Activated CD4-positive, alpha-beta memory T cell treated with anti-CD3 and anti-CD28 coated beads, Interleukin-2, amount 10 ng/mL, durations not matched to agents 7 days and 5 days (primary cell): ENCODE data around the gene NLGN1. TPM values are rescaled to one million over a fixed set of nuclear protein-coding genes. Genes with fewer than 3 reads are reported as not detected.

ENCODE experiments used
- CTCF ChIA-PET: fragments of 350-600 bp; sonication (Branson Sonifier 250); formaldehyde crosslinking; loops from one replicate; lab custom pipeline; 2021; ENCODE audit warnings: antibody characterized with exemption, inconsistent platforms; lab: Charles Lee
- POLR2A ChIA-PET: fragments of 350-600 bp; sonication (Branson Sonifier 250); formaldehyde crosslinking; loops from one replicate; lab custom pipeline; 2021; ENCODE audit warnings: antibody characterized with exemption; lab: Charles Lee
- DNase-seq: peaks from one replicate; pipeline ENCODE4 v3.0.0-alpha.2; 2020
- H3K27ac Mint-ChIP-seq: one replicate; pipeline ENCODE4 v1.8.0; 2021; ENCODE audit warnings: mild to moderate bottlenecking, mixed read lengths
- H3K27me3 Mint-ChIP-seq: one replicate; pipeline ENCODE4 v1.8.0; 2021; ENCODE audit warnings: mixed read lengths
- H3K36me3 Mint-ChIP-seq: one replicate; pipeline ENCODE4 v1.8.0; 2021; ENCODE audit warnings: low read depth, mixed read lengths
- H3K4me1 Mint-ChIP-seq: one replicate; pipeline ENCODE4 v1.8.0; 2021; ENCODE audit warnings: mixed read lengths
- H3K4me3 Mint-ChIP-seq: one replicate; pipeline ENCODE4 v1.8.0; 2021; ENCODE audit warnings: mild to moderate bottlenecking, mixed read lengths
- H3K9me3 Mint-ChIP-seq: one replicate; pipeline ENCODE4 v1.8.0; 2021; ENCODE audit warnings: mixed read lengths
- total RNA-seq, 2 experiments: library from RNA; stranded (reverse); gene quantifications; one replicate each; pipeline ENCODE4 v1.2.3, GENCODE V29; 2021

The NLGN1 gene
- total RNA-seq, 2 experiments from 2014 or later: not detected

- Mint-ChIP-seq H3K4me1 (no peaks in the 10 kb centered on the region), H3K4me3 (no peak overlapping the region), H3K27ac (no peak overlapping the region), H3K9me3 (no peaks in the 10 kb centered on the region), H3K27me3 (no peaks in the 10 kb centered on the region), H3K36me3 (no peaks in the 10 kb centered on the region)
- ChIA-PET CTCF (no interaction called here), POLR2A (no interaction called here)
- no peak for DNase-seq
Measured at GRCh38 chr3:173641696-173642095, 244.2 kb downstream of the NLGN1 start.

GRCh38 chr3:173644086-173645082, 246.8 kb downstream of the NLGN1 start:
- H3K27ac Mint-ChIP-seq: no peak overlapping the region
- ChIA-PET POLR2A (no interaction called here), CTCF (no interaction called here)
- no peak for DNase-seq
- H3K9me3 Mint-ChIP-seq: no peaks in the 10 kb centered on the region
- H3K4me3 Mint-ChIP-seq: no peak overlapping the region
- no peaks in the 10 kb centered on the region for H3K36me3 Mint-ChIP-seq
- no peaks in the 10 kb centered on the region for H3K4me1 Mint-ChIP-seq
- no peaks in the 10 kb centered on the region for H3K27me3 Mint-ChIP-seq

GRCh38 chr3:173650596-173650995, 253.1 kb downstream of the NLGN1 start:
- Mint-ChIP-seq H3K27me3 (no peaks in the 10 kb centered on the region), H3K4me3 (no peak overlapping the region), H3K36me3 (no peaks in the 10 kb centered on the region), H3K27ac (no peak overlapping the region), H3K4me1 (no peaks in the 10 kb centered on the region), H3K9me3 (no peaks in the 10 kb centered on the region)
- ChIA-PET CTCF (no interaction called here), POLR2A (no interaction called here)
- no peak for DNase-seq

GRCh38 chr3:173652093-173652492, 254.5 kb downstream of the NLGN1 start:
- H3K27me3 Mint-ChIP-seq: no peaks in the 10 kb centered on the region
- H3K4me3 Mint-ChIP-seq: no peak overlapping the region
- H3K4me1 Mint-ChIP-seq: no peaks in the 10 kb centered on the region
- ChIA-PET CTCF (no interaction called here), POLR2A (no interaction called here)
- no peaks in the 10 kb centered on the region for H3K36me3 Mint-ChIP-seq
- no peak for DNase-seq
- H3K9me3 Mint-ChIP-seq: no peaks in the 10 kb centered on the region
- H3K27ac Mint-ChIP-seq: no peak overlapping the region

GRCh38 chr3:173653781-173654180, 256.2 kb downstream of the NLGN1 start:
- ChIA-PET POLR2A (no interaction called here), CTCF (no interaction called here)
- DNase-seq: no peak
- no peak overlapping the region for H3K4me3 Mint-ChIP-seq
- no peak overlapping the region for H3K27ac Mint-ChIP-seq
- no peaks in the 10 kb centered on the region for H3K36me3 Mint-ChIP-seq
- H3K4me1 Mint-ChIP-seq: no peaks in the 10 kb centered on the region
- H3K9me3 Mint-ChIP-seq: no peaks in the 10 kb centered on the region
- no peaks in the 10 kb centered on the region for H3K27me3 Mint-ChIP-seq

DNA sequence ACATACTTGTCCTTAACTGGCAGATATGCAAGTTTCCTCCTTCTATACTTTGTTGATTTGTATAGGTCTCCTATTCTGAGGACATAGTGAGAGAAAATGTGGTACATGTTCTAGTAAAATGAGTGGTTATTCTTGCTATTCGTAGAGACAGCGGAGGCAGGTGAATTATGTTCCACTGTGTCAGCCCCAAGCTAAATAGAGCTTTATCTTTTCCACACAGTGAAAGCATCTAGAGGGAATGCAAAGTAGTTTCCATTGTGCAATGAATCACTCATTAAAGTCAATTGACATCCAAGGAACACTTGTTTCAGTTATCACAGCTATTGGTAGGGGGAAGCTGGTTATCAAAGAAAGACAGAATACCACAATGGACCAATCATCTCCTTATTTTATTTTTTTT, 262.4 kb downstream of the NLGN1 start:
- no peak overlapping the region for H3K27ac Mint-ChIP-seq
- ChIA-PET CTCF (no interaction called here), POLR2A (no interaction called here)
- no peak overlapping the region for H3K4me3 Mint-ChIP-seq
- H3K9me3 Mint-ChIP-seq: no peaks in the 10 kb centered on the region
- no peak for DNase-seq
- H3K36me3 Mint-ChIP-seq: no peaks in the 10 kb centered on the region
- H3K4me1 Mint-ChIP-seq: no peaks in the 10 kb centered on the region
- no peaks in the 10 kb centered on the region for H3K27me3 Mint-ChIP-seq

GRCh38 chr3:173660645-173661299, 263.2 kb downstream of the NLGN1 start:
- ChIA-PET CTCF (no interaction called here), POLR2A (no interaction called here)
- Mint-ChIP-seq H3K9me3 (no peaks in the 10 kb centered on the region), H3K27ac (no peak overlapping the region), H3K4me1 (no peaks in the 10 kb centered on the region), H3K27me3 (no peaks in the 10 kb centered on the region), H3K36me3 (no peaks in the 10 kb centered on the region), H3K4me3 (no peak overlapping the region)
- no peak for DNase-seq

- CTCF ChIA-PET: no interaction called here
Measured at GRCh38 chr3:173663696-173664111, 266.2 kb downstream of the NLGN1 start.

GRCh38 chr3:173676094-173676493, 278.6 kb downstream of the NLGN1 start:
- Mint-ChIP-seq H3K27me3 (no peaks in the 10 kb centered on the region), H3K27ac (no peak overlapping the region), H3K4me3 (no peak overlapping the region), H3K36me3 (no peaks in the 10 kb centered on the region), H3K4me1 (no peaks in the 10 kb centered on the region), H3K9me3 (peaks cover 2% of the 10 kb centered on the region)
- CTCF ChIA-PET: no interaction called here
- DNase-seq: no peak
- POLR2A ChIA-PET: no interaction called here

More at GRCh38 chr3:173663696-173664111, 266.2 kb downstream of the NLGN1 start:
- Mint-ChIP-seq H3K4me1 (no peaks in the 10 kb centered on the region), H3K36me3 (no peaks in the 10 kb centered on the region), H3K27ac (no peak overlapping the region), H3K4me3 (no peak overlapping the region), H3K27me3 (no peaks in the 10 kb centered on the region), H3K9me3 (peaks cover 2% of the 10 kb centered on the region)
- no peak for DNase-seq
- POLR2A ChIA-PET: no interaction called here

DNA sequence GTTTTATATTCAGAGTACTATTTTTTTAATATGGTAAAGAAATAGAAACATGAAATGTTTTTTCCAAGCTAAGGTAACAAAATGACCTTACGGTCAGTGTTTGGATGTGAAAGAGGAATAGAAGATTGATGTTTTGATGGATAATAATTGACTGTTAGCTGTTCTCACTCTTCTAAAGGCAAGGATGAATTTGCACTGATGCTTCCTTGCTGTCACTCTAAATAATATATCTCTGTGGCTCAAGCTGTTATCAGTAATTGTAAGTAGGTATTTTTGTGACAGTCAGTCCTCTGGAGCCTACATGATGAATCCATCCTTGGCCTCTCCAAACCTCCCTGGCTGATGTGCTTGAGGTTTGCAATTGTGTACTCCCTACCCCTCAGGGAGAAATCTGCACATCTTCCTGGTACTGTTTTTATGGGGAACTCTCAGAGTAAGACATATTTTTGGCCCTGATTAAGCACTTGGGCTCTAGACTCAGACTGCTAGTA, 283.7 kb downstream of the NLGN1 start:
- H3K27me3 Mint-ChIP-seq: no peaks in the 10 kb centered on the region
- no peaks in the 10 kb centered on the region for H3K4me1 Mint-ChIP-seq
- no peaks in the 10 kb centered on the region for H3K36me3 Mint-ChIP-seq
- ChIA-PET POLR2A (no interaction called here), CTCF (interaction anchor here (0.6 kb wide), 1 partner anchor 22 kb away, joined by 4 read pairs; no protein-coding TSS in a partner anchor)
- no peak overlapping the region for H3K4me3 Mint-ChIP-seq
- DNase-seq: no peak
- no peak overlapping the region for H3K27ac Mint-ChIP-seq
- peaks cover 7% of the 10 kb centered on the region for H3K9me3 Mint-ChIP-seq

DNA sequence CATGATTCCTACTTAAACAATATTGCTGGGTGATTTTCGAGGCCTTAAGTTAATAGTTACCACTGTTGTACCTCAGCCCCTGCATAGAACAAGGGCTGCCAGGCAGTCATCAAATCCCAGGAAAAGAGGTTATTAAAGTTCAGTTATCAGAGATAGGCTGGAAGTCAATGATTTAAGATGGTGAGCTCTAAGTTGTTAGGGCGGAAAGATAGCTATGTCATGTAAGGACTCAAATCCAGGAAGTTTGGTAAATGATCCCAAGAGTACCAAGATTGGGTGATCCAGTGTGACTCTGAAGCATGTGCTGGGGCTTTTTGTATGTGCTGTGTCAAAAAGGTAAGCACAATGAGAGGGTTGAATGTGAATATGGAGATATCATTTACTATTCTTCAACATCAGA, 287.9 kb downstream of the NLGN1 start:
- Mint-ChIP-seq H3K4me1 (no peaks in the 10 kb centered on the region), H3K27ac (no peak overlapping the region), H3K9me3 (peaks cover 6% of the 10 kb centered on the region), H3K4me3 (no peak overlapping the region), H3K27me3 (no peaks in the 10 kb centered on the region), H3K36me3 (no peaks in the 10 kb centered on the region)
- CTCF ChIA-PET: no interaction called here
- DNase-seq: no peak
- POLR2A ChIA-PET: no interaction called here

GRCh38 chr3:173688216-173688842, 290.8 kb downstream of the NLGN1 start:
- ChIA-PET POLR2A (no interaction called here), CTCF (no interaction called here)
- H3K36me3 Mint-ChIP-seq: no peaks in the 10 kb centered on the region

DNA sequence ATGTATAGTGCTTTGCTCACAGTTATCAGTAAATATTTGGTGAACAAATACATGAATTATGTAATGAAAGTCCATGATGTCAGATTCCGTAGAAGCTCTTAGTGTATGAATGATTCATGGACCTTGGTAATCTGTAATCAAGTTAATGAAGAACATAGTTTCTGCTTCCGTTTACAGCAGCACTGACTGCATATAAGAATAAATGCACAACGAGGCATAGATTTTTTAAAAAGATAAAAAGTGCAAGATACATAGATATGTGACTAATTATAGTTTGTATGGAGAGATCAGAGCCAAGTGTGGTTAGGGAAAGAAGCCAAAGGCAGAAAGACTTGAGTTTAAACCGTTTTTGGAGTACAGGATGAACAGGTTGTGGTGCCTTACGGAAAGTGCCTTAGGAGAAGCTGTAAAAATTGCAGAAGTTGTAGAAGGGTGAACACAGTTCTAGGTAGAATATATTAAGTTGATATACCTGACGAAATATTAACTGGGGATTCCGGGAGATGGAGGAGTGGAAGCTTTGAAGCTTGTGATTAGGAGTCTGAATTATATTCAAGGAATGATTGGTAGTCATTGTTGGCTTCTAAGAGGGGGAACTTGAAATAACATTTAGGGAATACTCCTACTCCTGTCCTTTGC, 293.1 kb downstream of the NLGN1 start:
- H3K4me3 Mint-ChIP-seq: no peak overlapping the region
- H3K27me3 Mint-ChIP-seq: no peaks in the 10 kb centered on the region
- H3K27ac Mint-ChIP-seq: no peak overlapping the region
- H3K4me1 Mint-ChIP-seq: no peaks in the 10 kb centered on the region
- ChIA-PET CTCF (no interaction called here), POLR2A (no interaction called here)
- H3K36me3 Mint-ChIP-seq: no peaks in the 10 kb centered on the region
- H3K9me3 Mint-ChIP-seq: no peaks in the 10 kb centered on the region
- no peak for DNase-seq

More at GRCh38 chr3:173688216-173688842, 290.8 kb downstream of the NLGN1 start:
- H3K9me3 Mint-ChIP-seq: no peaks in the 10 kb centered on the region
- no peak overlapping the region for H3K27ac Mint-ChIP-seq
- DNase-seq: no peak
- H3K4me3 Mint-ChIP-seq: no peak overlapping the region
- no peaks in the 10 kb centered on the region for H3K27me3 Mint-ChIP-seq
- no peaks in the 10 kb centered on the region for H3K4me1 Mint-ChIP-seq
